Loucy (cell line): ENCODE data around the gene DGCR8.

Experiments used
- H2AFZ ChIP-seq: fragments of 200-600 bp; sonication (generic); 2 replicates; pipeline ENCODE4 v1.6.0; 2016; ENCODE audit warnings: antibody characterized with exemption, mild to moderate bottlenecking, low read length, moderate library complexity
- H3F3A ChIP-seq: fragments of 200-600 bp; 2 replicates; pipeline ENCODE4 v1.6.0; 2016; ENCODE audit warnings: antibody characterized with exemption, low read depth, mild to moderate bottlenecking
- H3K27me3 ChIP-seq: fragments of 200-600 bp; sonication (generic); 2 replicates; pipeline ENCODE4 v1.6.1; 2014; ENCODE audit warnings: low read length, mild to moderate bottlenecking; ENCODE audit not compliant: insufficient read depth, poor library complexity, severe bottlenecking
- H3K36me3 ChIP-seq: fragments of 200-600 bp; sonication (generic); 2 replicates; pipeline ENCODE4 v1.6.1; 2016; ENCODE audit warnings: low read length; ENCODE audit not compliant: insufficient read depth
- H3K4me1 ChIP-seq: fragments of 200-600 bp; sonication (generic); 2 replicates; pipeline ENCODE4 v1.5.1; 2014; ENCODE audit warnings: low read length, mild to moderate bottlenecking; ENCODE audit not compliant: insufficient read depth, poor library complexity, severe bottlenecking
- H3K4me2 ChIP-seq: fragments of 200-600 bp; sonication (generic); 2 replicates; pipeline ENCODE4 v1.6.0; 2014; ENCODE audit warnings: antibody characterized with exemption, low read length, low read depth, mild to moderate bottlenecking; ENCODE audit not compliant: poor library complexity, severe bottlenecking
- H3K4me3 ChIP-seq: fragments of 200-600 bp; sonication (generic); 2 replicates; pipeline ENCODE4 v1.5.1; 2014; ENCODE audit warnings: low read length, mild to moderate bottlenecking, mixed read lengths; ENCODE audit not compliant: poor library complexity, severe bottlenecking
- H3K79me2 ChIP-seq: fragments of 200-600 bp; sonication (generic); 2 replicates; pipeline ENCODE4 v1.6.1; 2014; ENCODE audit warnings: low read length; ENCODE audit not compliant: insufficient read depth
- H3K9ac ChIP-seq: fragments of 200-600 bp; sonication (generic); 2 replicates; pipeline ENCODE4 v1.6.0; 2014; ENCODE audit warnings: mild to moderate bottlenecking, low read depth, low read length, moderate library complexity; ENCODE audit not compliant: poor library complexity, severe bottlenecking
- H3K9me2 ChIP-seq: fragments of 200-600 bp; sonication (generic); replicated peaks from 2 replicates; pipeline ENCODE4 v1.6.1; 2016; ENCODE audit warnings: low read depth, low read length, mixed read lengths
- H3K9me3 ChIP-seq: fragments of 200-600 bp; sonication (generic); 2 replicates; pipeline ENCODE4 v1.6.1; 2014; ENCODE audit warnings: mild to moderate bottlenecking, antibody characterized with exemption, low read length, low read depth; ENCODE audit not compliant: insufficient read depth
- H4K20me1 ChIP-seq: fragments of 200-600 bp; sonication (generic); 2 replicates; pipeline ENCODE4 v1.6.0; 2014; ENCODE audit warnings: antibody characterized with exemption, low read length, mild to moderate bottlenecking; ENCODE audit not compliant: insufficient read depth, poor library complexity, severe bottlenecking
- EZH2phosphoT487 ChIP-seq: fragments of 200-600 bp; IDR thresholded peaks from 2 replicates; pipeline ENCODE4 v1.6.1; 2018; ENCODE audit warnings: antibody characterized with exemption, mild to moderate bottlenecking, moderate library complexity, borderline replicate concordance
- TF ChIP-seq, protein P1 (sequence below): fragments of 200-600 bp; sonication (generic); conservative IDR thresholded peaks from 2 replicates; pipeline ENCODE4 v1.5.1; 2014; ENCODE audit warnings: mild to moderate bottlenecking, antibody characterized with exemption, low read length

The DGCR8 gene

DNA sequence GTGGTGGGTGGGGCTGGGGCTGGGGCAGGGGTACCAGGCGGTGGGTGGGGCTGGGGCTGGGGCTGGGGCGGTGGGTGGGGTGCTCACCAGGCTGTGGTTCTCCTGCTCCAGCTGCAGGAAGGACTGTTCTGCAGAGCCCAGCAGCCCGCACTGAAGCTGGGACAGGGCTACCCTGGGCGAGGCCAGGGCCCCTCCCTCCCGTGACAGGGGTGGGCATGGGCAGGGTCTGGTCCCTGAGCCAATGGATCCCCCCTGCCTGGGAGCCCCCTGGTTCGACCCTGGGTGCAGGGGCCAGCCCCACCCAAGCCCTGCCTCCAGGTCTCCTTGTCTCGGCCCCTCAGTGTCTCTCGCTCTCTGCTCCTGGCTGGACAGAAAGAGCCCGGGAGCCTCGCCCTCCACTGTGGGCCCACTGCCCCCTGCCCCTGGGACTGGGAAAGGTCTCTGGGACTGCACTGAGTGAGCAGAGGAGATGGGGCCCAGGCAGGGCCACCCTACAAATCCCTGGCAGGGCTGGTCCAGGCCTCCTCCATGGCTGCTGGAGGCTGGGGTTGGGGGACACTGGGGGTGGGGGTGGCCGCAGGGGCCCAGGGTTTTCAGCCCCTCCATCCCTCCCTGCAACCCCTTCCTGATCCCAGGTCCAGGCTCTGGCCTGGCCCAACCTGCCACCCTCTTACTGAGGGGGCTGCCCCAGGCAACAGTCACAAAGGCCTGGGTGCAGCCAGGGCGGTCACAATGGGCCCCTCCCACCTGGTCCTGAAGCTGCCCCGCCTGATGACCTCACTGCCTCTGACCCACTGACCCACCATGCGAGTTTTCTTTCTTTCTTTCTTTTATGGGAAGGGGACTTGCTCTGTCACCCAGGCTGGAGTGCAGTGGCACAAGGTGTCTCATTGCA, 70.6 kb downstream of the DGCR8 start, which contains the start of gene CCDC188:
CCDC188 (minus strand) TSS at position 675 of the 895 bp plus-strand sequence; CDS start at position 606, 69 bp downstream.
- TF ChIP-seq, protein P1, sequence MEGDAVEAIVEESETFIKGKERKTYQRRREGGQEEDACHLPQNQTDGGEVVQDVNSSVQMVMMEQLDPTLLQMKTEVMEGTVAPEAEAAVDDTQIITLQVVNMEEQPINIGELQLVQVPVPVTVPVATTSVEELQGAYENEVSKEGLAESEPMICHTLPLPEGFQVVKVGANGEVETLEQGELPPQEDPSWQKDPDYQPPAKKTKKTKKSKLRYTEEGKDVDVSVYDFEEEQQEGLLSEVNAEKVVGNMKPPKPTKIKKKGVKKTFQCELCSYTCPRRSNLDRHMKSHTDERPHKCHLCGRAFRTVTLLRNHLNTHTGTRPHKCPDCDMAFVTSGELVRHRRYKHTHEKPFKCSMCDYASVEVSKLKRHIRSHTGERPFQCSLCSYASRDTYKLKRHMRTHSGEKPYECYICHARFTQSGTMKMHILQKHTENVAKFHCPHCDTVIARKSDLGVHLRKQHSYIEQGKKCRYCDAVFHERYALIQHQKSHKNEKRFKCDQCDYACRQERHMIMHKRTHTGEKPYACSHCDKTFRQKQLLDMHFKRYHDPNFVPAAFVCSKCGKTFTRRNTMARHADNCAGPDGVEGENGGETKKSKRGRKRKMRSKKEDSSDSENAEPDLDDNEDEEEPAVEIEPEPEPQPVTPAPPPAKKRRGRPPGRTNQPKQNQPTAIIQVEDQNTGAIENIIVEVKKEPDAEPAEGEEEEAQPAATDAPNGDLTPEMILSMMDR, result no peak
- no peak for TF ChIP-seq EZH2phosphoT487
- Histone ChIP-seq H3K9me2 (no peaks in the 10 kb centered on the region), H3K4me1 (peaks cover 15% of the 10 kb centered on the region), H3K4me2 (no peak within 1 kb of the TSS), H3K27me3 (no peaks in the 10 kb centered on the region), H3F3A (no peaks in the 10 kb centered on the region), H3K36me3 (no peaks in the 10 kb centered on the region), H4K20me1 (no peaks in the 10 kb centered on the region), H3K9ac (no peak within 1 kb of the TSS), H3K9me3 (no peaks in the 10 kb centered on the region), H2AFZ (no peak within 1 kb of the TSS), H3K4me3 (no peak within 1 kb of the TSS), H3K79me2 (no peaks in the 10 kb centered on the region)

DNA sequence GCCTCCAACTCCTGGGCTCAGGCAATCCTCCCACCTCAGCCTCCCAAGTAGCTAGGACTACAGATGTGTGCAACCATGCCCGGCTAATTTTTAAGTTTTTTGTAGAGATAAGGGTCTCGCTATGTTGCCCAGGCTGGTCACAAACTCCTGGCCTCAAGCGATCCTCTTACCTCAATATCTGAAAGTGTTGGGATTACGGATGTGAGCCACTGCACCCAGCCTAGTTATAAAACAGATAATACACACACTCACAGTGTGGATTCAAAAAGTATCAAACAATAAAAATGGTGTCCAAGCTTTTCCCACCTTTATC, 71.2 kb downstream of the DGCR8 start:
- Histone ChIP-seq H3K9ac (no peak overlapping the region), H3K79me2 (no peaks in the 10 kb centered on the region), H3K36me3 (no peaks in the 10 kb centered on the region), H3K9me2 (no peaks in the 10 kb centered on the region), H3K27me3 (no peaks in the 10 kb centered on the region), H4K20me1 (no peaks in the 10 kb centered on the region), H3K4me2 (no peak overlapping the region), H3K9me3 (no peaks in the 10 kb centered on the region), H3K4me1 (peaks cover 19% of the 10 kb centered on the region), H3K4me3 (no peak overlapping the region), H3F3A (no peaks in the 10 kb centered on the region), H2AFZ (no peak overlapping the region)
- TF ChIP-seq EZH2phosphoT487, result no peak
- TF ChIP-seq, protein P1, result no peak

DNA sequence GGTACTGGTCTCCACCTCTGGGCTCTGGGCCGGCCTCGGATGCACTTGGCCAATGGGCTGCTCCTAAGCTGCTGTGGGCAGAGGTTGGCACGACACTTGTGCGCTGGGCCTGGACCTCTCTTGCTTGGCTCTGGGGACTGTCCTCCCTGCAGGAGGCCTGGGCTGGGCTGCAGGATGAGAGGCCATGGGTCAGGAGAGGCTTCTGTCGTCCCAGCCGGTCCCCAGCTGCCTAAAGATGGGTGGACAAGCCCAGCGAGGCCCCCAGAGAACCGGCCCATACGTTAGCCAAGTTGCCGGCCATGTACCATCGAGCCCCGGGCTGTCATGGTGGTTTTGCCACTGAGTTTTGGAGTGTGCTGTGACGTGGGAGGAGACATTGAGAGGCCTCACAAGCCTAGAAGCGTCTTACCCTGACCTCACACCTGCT, 72.4 kb downstream of the DGCR8 start:
- TF ChIP-seq, protein P1, result no peak
- TF ChIP-seq EZH2phosphoT487, result no peak
- H3K4me2 ChIP-seq, result no peak overlapping the region
- H2AFZ ChIP-seq, result no peak overlapping the region
- H3K27me3 ChIP-seq, result no peaks in the 10 kb centered on the region
- no peaks in the 10 kb centered on the region for H3K9me2 ChIP-seq
- H4K20me1 ChIP-seq, result no peaks in the 10 kb centered on the region
- no peaks in the 10 kb centered on the region for H3K79me2 ChIP-seq
- no peaks in the 10 kb centered on the region for H3F3A ChIP-seq
- peaks cover 18% of the 10 kb centered on the region for H3K4me1 ChIP-seq
- H3K36me3 ChIP-seq, result no peaks in the 10 kb centered on the region
- H3K4me3 ChIP-seq, result no peak overlapping the region
- no peak overlapping the region for H3K9ac ChIP-seq
- no peaks in the 10 kb centered on the region for H3K9me3 ChIP-seq
